ENCODE data around the gene OGA. TPM values are rescaled to one million over a fixed set of nuclear protein-coding genes. Genes with fewer than 3 reads are reported as not detected.

OGA gene
- polyA plus RNA-seq, 3 donors: 6.9 to 104 (median 15.3) TPM

GRCh38 chr10:101744267-101744666 lies 74.0 kb downstream of the OGA start:
- H3K9me3 Mint-ChIP-seq: no peaks in the 10 kb centered on the region
- Histone ChIP-seq H3K9me3 (replicated peaks in 1 of 2; ENCODE audit: control insufficient read depth in 1 of 2, insufficient read depth in 1 of 2, low read length in 2 of 2) (no peaks in the 10 kb centered on the region), H4K20me1 (ENCODE audit: insufficient read depth, low read length) (no peaks in the 10 kb centered on the region), H3K9ac (ENCODE audit: insufficient read depth, low read length, poor library complexity, severe bottlenecking) (no peak overlapping the region), H2AFZ (ENCODE audit: insufficient read depth, low read depth, low read length, poor library complexity, severe bottlenecking) (no peak overlapping the region), H3K4me3 (replicated peaks in 1 of 3; ENCODE audit: low read depth in 2 of 3, low read length in 3 of 3) (no peak overlapping the region), H3K27ac (ENCODE audit: low read depth in 1 of 2, low read length in 2 of 2) (no peak overlapping the region), H3K79me2 (ENCODE audit: insufficient read depth, low read length) (no peaks in the 10 kb centered on the region), H3K4me2 (replicated peaks; ENCODE audit: extremely low read depth, low read length, poor library complexity, severe bottlenecking) (no peak overlapping the region), H3K4me1 (ENCODE audit: control insufficient read depth in 1 of 2, insufficient read depth in 2 of 2, low read length in 2 of 2) (no peaks in the 10 kb centered on the region), H3K36me3 (replicated peaks in 1 of 2; ENCODE audit: control insufficient read depth in 1 of 2, insufficient read depth in 2 of 2, low read length in 2 of 2) (no peaks in the 10 kb centered on the region), H3K27me3 (ENCODE audit: control insufficient read depth in 2 of 2, insufficient read depth in 2 of 2, low read length in 2 of 2) (peaks cover 0 to 7% of the 10 kb centered on the region in 2 donors)
- no peak overlapping the region for H3K27ac Mint-ChIP-seq
- no peak for DNase-seq
- H3K27me3 Mint-ChIP-seq (ENCODE audit: low read depth in 3 of 3): peaks cover 27 to 43% (median 28%) of the 10 kb centered on the region in 3 donors
- WGBS (ENCODE audit: insufficient coverage): no CpG with 5 or more reads among the region's 3 CpGs
- TF ChIP-seq CTCF (IDR thresholded peaks at IDR 0.05): no peak
- H3K4me3 Mint-ChIP-seq: no peak overlapping the region
- no peaks in the 10 kb centered on the region for H3K36me3 Mint-ChIP-seq
- intact Hi-C loops (cut with micrococcal nuclease): no loop called here
- no peaks in the 10 kb centered on the region for H3K4me1 Mint-ChIP-seq

- TF ChIP-seq CTCF (IDR thresholded peaks at IDR 0.05): no peak
- Histone ChIP-seq H3K36me3 (replicated peaks in 1 of 2; ENCODE audit: control insufficient read depth in 1 of 2, insufficient read depth in 2 of 2, low read length in 2 of 2) (no peaks in the 10 kb centered on the region), H3K4me1 (ENCODE audit: control insufficient read depth in 1 of 2, insufficient read depth in 2 of 2, low read length in 2 of 2) (no peaks in the 10 kb centered on the region), H4K20me1 (ENCODE audit: insufficient read depth, low read length) (no peaks in the 10 kb centered on the region), H3K4me3 (replicated peaks in 1 of 3; ENCODE audit: low read depth in 2 of 3, low read length in 3 of 3) (no peak overlapping the region), H3K27ac (ENCODE audit: low read depth in 1 of 2, low read length in 2 of 2) (no peak overlapping the region), H3K79me2 (ENCODE audit: insufficient read depth, low read length) (no peaks in the 10 kb centered on the region), H3K9ac (ENCODE audit: insufficient read depth, low read length, poor library complexity, severe bottlenecking) (no peak overlapping the region), H2AFZ (ENCODE audit: insufficient read depth, low read depth, low read length, poor library complexity, severe bottlenecking) (no peak overlapping the region), H3K4me2 (replicated peaks; ENCODE audit: extremely low read depth, low read length, poor library complexity, severe bottlenecking) (no peak overlapping the region), H3K9me3 (replicated peaks in 1 of 2; ENCODE audit: control insufficient read depth in 1 of 2, insufficient read depth in 1 of 2, low read length in 2 of 2) (no peaks in the 10 kb centered on the region), H3K27me3 (ENCODE audit: control insufficient read depth in 2 of 2, insufficient read depth in 2 of 2, low read length in 2 of 2) (peaks cover 0 to 7% of the 10 kb centered on the region in 2 donors)
- Mint-ChIP-seq H3K27me3 (ENCODE audit: low read depth in 3 of 3) (peaks cover 30 to 38% (median 32%) of the 10 kb centered on the region in 3 donors), H3K4me3 (no peak overlapping the region), H3K9me3 (no peaks in the 10 kb centered on the region), H3K4me1 (no peaks in the 10 kb centered on the region), H3K27ac (no peak overlapping the region), H3K36me3 (no peaks in the 10 kb centered on the region)
- WGBS (ENCODE audit: insufficient coverage): 100% methylated on average over 1 of the region's 2 CpGs
- intact Hi-C loops (cut with micrococcal nuclease): no loop called here
- DNase-seq: no peak
Observed at GRCh38 chr10:101741938-101742337, 76.3 kb downstream of the OGA start.

All from CD14-positive monocyte (primary cell).